Epithelial cell of esophagus (primary cell): ENCODE results near the gene PWWP2B.

ENCODE experiments used
- DNase-seq: peaks from one replicate; pipeline ENCODE4 v3.0.0; 2010; ENCODE audit warnings: low read depth
- H3K4me3 ChIP-seq: 2 replicates; pipeline ENCODE4 v1.5.1; 2011; ENCODE audit warnings: mild to moderate bottlenecking, low read length, control low read depth
- CTCF ChIP-seq: IDR thresholded peaks from 2 replicates; pipeline ENCODE4 v1.5.1; 2011; ENCODE audit warnings: low read depth, mild to moderate bottlenecking, low read length, control low read depth, inconsistent platforms; ENCODE audit not compliant: insufficient read depth; ENCODE audit errors: missing control alignments

PWWP2B gene

GRCh38 chr10:132462463-132463332 is 65.7 kb downstream of the PWWP2B start:
- DNase-seq: no peak
- TF ChIP-seq CTCF: no peak
- no peak overlapping the region for H3K4me3 ChIP-seq

GRCh38 chr10:132463333-132464255 is 66.6 kb downstream of the PWWP2B start:
- H3K4me3 ChIP-seq: no peak overlapping the region
- peak; percentile 28 for DNase-seq
- no peak for TF ChIP-seq CTCF

GRCh38 chr10:132464256-132465192 is 67.5 kb downstream of the PWWP2B start:
- H3K4me3 ChIP-seq: no peak overlapping the region
- TF ChIP-seq CTCF: no peak
- DNase-seq: no peak

GRCh38 chr10:132465193-132465888 is 68.3 kb downstream of the PWWP2B start:
- DNase-seq: no peak
- no peak for TF ChIP-seq CTCF

GRCh38 chr10:132465889-132466519 is 69.0 kb downstream of the PWWP2B start:
- no peak for TF ChIP-seq CTCF
- DNase-seq: no peak
- H3K4me3 ChIP-seq: no peak overlapping the region

More at GRCh38 chr10:132465193-132465888, 68.3 kb downstream of the PWWP2B start:
- H3K4me3 ChIP-seq: no peak overlapping the region
